Pulmonary artery endothelial cell (primary cell): ENCODE measurements around the gene LRRN4. TPM values are rescaled to one million over a fixed set of nuclear protein-coding genes. Genes with fewer than 3 reads are reported as not detected.

ENCODE experiments used
- DNase-seq: peaks from one replicate; pipeline ENCODE4 v3.0.0-alpha.2; 2011; ENCODE audit warnings: low read depth, low spot score
- total RNA-seq: library from RNA; depleted of rRNA; stranded (reverse); fragments of >200 nt; gene quantifications from 2 replicates; pipeline ENCODE4 v1.2.3, GENCODE V29; 2014

The LRRN4 gene
- not detected in 2 replicates for total RNA-seq

GRCh38 chr20:6053776-6054688, at the start of gene LRRN4:
Gene LRRN4 (minus strand): TSS chr20:6054060. CDS start chr20:6052799, 1,261 bp downstream.
- no peak for DNase-seq

GRCh38 chr20:6103301-6103700, 49.4 kb upstream of the LRRN4 start:
- DNase-seq = no peak

- no peak for DNase-seq
Observed at GRCh38 chr20:6101346-6101745, 47.5 kb upstream of the LRRN4 start.

GRCh38 chr20:6100246-6100645, 46.4 kb upstream of the LRRN4 start:
- DNase-seq = no peak

- DNase-seq = no peak
Observed at GRCh38 chr20:6099819-6100218, 46.0 kb upstream of the LRRN4 start.

- DNase-seq = no peak
Observed at GRCh38 chr20:6095409-6095808, 41.5 kb upstream of the LRRN4 start.

- no peak for DNase-seq
Observed at GRCh38 chr20:6094565-6094964, 40.7 kb upstream of the LRRN4 start.

- DNase-seq = no peak
Observed at GRCh38 chr20:6094063-6094462, 40.2 kb upstream of the LRRN4 start.

GRCh38 chr20:6091661-6092060, 37.8 kb upstream of the LRRN4 start:
- DNase-seq = no peak

GRCh38 chr20:6086868-6087267, 33.0 kb upstream of the LRRN4 start:
- DNase-seq = no peak

- no peak for DNase-seq
Observed at GRCh38 chr20:6083926-6084325, 30.1 kb upstream of the LRRN4 start.

- no peak for DNase-seq
Observed at GRCh38 chr20:6081236-6081635, 27.4 kb upstream of the LRRN4 start.

- no peak for DNase-seq
Observed at GRCh38 chr20:6079016-6079415, 25.2 kb upstream of the LRRN4 start.

- no peak for DNase-seq
Observed at GRCh38 chr20:6075428-6076219, 21.8 kb upstream of the LRRN4 start.

- no peak for DNase-seq
Observed at GRCh38 chr20:6074784-6075183, 20.9 kb upstream of the LRRN4 start.

- DNase-seq = no peak
Observed at GRCh38 chr20:6074145-6074561, 20.3 kb upstream of the LRRN4 start.

- no peak for DNase-seq
Observed at GRCh38 chr20:6070829-6071695, 17.2 kb upstream of the LRRN4 start.

GRCh38 chr20:6069669-6070068, 15.8 kb upstream of the LRRN4 start:
- no peak for DNase-seq

- DNase-seq = no peak
Observed at GRCh38 chr20:6067763-6068318, 14.0 kb upstream of the LRRN4 start.

- DNase-seq = no peak
Observed at GRCh38 chr20:6066582-6066981, 12.7 kb upstream of the LRRN4 start.

- DNase-seq = no peak
Observed at GRCh38 chr20:6061544-6061943, 7.7 kb upstream of the LRRN4 start.
